ENCODE results near the gene LCOR. TPM values are rescaled to one million over a fixed set of nuclear protein-coding genes. Genes with fewer than 3 reads are reported as not detected.
A peak's percentile ranks its signal among the peaks of the same experiment; 100 is the strongest.

LCOR gene
- total RNA-seq, 2 donors from 2014 or later, result 36.9 to 43.3 TPM

DNA sequence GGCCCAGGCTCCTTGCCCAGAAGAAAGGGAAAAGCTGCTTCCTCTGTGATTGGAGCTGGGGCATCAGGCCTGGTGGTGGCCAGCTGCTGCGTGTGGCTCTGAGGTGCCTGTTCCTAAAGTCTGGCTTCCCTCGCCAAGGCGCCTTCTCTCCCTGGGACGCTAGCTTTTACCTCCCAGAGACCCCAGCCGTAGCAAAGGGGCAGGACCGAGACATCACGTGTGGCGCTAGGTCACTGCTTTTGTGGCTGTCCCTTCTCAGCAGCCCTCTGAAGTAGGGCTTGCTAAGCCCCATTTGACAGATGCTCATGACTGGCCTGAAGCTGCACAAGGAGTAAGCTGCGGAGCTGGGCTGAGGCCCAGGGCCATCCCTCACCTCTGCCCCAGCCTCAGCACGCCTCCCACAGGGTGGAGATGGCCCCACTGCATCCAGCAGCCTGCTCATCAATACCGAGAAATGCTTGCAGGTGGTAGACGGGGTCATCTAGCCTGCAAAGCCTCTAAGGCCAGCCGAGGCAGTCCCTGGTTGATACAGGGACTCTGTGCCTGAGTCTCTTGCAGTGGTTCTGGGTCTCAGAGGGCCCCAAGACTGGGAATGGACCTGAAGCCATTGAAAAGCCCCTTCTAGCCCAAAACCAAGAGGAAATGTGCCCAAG is 171.2 kb downstream of the LCOR start:
- no peaks in the 10 kb centered on the region for H3K27me3 ChIP-seq (ENCODE audit: control insufficient read depth, insufficient read depth, low read length, poor library complexity, severe bottlenecking)
- DNase-seq, result peak; percentile 38
- Mint-ChIP-seq H3K27me3 (ENCODE audit: insufficient read depth) (no peaks in the 10 kb centered on the region), H3K9me3 (peaks cover 12% of the 10 kb centered on the region), H3K27ac (no peak overlapping the region), H3K4me1 (no peaks in the 10 kb centered on the region), H3K36me3 (ENCODE audit: low read depth) (no peaks in the 10 kb centered on the region), H3K4me3 (no peak overlapping the region)
- no peak overlapping the region for H3K9ac ChIP-seq (ENCODE audit: extremely low read depth, low read length, poor library complexity, severe bottlenecking)
- H3K27ac ChIP-seq (ENCODE audit: low read depth, low read length), result no peak overlapping the region
- TF ChIP-seq, protein P1, sequence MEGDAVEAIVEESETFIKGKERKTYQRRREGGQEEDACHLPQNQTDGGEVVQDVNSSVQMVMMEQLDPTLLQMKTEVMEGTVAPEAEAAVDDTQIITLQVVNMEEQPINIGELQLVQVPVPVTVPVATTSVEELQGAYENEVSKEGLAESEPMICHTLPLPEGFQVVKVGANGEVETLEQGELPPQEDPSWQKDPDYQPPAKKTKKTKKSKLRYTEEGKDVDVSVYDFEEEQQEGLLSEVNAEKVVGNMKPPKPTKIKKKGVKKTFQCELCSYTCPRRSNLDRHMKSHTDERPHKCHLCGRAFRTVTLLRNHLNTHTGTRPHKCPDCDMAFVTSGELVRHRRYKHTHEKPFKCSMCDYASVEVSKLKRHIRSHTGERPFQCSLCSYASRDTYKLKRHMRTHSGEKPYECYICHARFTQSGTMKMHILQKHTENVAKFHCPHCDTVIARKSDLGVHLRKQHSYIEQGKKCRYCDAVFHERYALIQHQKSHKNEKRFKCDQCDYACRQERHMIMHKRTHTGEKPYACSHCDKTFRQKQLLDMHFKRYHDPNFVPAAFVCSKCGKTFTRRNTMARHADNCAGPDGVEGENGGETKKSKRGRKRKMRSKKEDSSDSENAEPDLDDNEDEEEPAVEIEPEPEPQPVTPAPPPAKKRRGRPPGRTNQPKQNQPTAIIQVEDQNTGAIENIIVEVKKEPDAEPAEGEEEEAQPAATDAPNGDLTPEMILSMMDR (conservative IDR thresholded peaks at IDR 0.05), result no peak
- H3K4me1 ChIP-seq (ENCODE audit: control insufficient read depth, insufficient read depth, low read length), result no peaks in the 10 kb centered on the region
- no peak overlapping the region for H3K4me3 ChIP-seq (ENCODE audit: low read length)
- no peaks in the 10 kb centered on the region for H3K36me3 ChIP-seq (ENCODE audit: control insufficient read depth, insufficient read depth, low read length)
- peaks cover 13% of the 10 kb centered on the region for H3K9me3 ChIP-seq (ENCODE audit: control insufficient read depth, low read length)
- WGBS, 2 experiments (ENCODE audit: insufficient coverage in 1 of 2, insufficient read length in 1 of 2), result 91 to 96% methylated on average over 8 to 13 of the region's 13 CpGs

DNA sequence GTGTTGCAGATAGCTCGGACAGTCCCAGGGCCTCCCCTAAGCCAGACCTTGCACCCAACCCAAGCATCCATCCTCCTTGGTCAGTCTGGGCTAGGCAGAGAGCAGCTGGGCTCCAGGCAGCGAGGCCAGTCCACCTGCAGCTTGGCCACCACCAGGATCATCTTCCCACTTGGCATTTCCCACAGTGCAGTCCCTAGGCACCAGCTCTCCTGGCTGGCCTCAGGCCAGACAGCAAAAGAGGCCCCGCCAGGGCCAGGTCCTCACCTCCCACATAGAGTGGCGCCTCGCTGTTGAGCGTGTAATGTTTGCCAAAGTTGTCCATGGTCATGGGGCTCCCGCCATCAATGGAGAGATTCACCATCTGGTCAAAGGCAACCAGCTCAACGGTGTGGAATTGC is 171.7 kb downstream of the LCOR start:
- WGBS, 2 experiments (ENCODE audit: insufficient coverage in 1 of 2, insufficient read length in 1 of 2), result 95 to 96% methylated on average over 7 to 8 of the region's 8 CpGs

DNA sequence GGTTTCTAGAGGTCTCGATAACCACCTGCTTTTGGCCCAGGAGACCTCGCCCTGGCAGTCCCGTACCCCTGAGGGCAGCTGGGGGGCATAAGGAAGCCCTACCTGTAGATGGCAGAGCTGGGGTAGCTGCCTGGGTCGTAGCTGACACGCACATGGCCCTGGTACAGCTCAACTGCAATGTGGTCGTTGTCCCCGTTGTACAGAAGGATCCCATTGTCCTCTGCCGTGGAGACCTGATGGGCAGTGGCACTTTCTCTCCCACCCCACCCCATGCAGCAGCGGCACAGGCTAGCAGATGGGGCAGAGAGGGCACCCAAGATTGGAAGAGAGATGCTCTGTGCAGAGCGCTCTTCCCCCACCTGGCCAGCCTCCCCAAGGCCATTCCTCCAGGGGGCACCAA is 172.5 kb downstream of the LCOR start:
- TF ChIP-seq, protein P1 (conservative IDR thresholded peaks at IDR 0.05), result no peak
- WGBS, 2 experiments (ENCODE audit: insufficient coverage in 1 of 2, insufficient read length in 1 of 2), result 90 to 94% methylated on average over 7 to 10 of the region's 10 CpGs
- no peaks in the 10 kb centered on the region for H3K27me3 ChIP-seq (ENCODE audit: control insufficient read depth, insufficient read depth, low read length, poor library complexity, severe bottlenecking)
- no peak overlapping the region for H3K4me3 ChIP-seq (ENCODE audit: low read length)
- peaks cover 12% of the 10 kb centered on the region for H3K9me3 Mint-ChIP-seq
- peaks cover 15% of the 10 kb centered on the region for H3K9me3 ChIP-seq (ENCODE audit: control insufficient read depth, low read length)
- H3K27ac Mint-ChIP-seq, result no peak overlapping the region
- no peaks in the 10 kb centered on the region for H3K36me3 Mint-ChIP-seq (ENCODE audit: low read depth)
- no peaks in the 10 kb centered on the region for H3K4me1 ChIP-seq (ENCODE audit: control insufficient read depth, insufficient read depth, low read length)
- H3K4me1 Mint-ChIP-seq, result no peaks in the 10 kb centered on the region
- H3K9ac ChIP-seq (ENCODE audit: extremely low read depth, low read length, poor library complexity, severe bottlenecking), result no peak overlapping the region
- no peak overlapping the region for H3K27ac ChIP-seq (ENCODE audit: low read depth, low read length)
- no peaks in the 10 kb centered on the region for H3K36me3 ChIP-seq (ENCODE audit: control insufficient read depth, insufficient read depth, low read length)
- no peak overlapping the region for H3K4me3 Mint-ChIP-seq
- H3K27me3 Mint-ChIP-seq (ENCODE audit: insufficient read depth), result no peaks in the 10 kb centered on the region
- DNase-seq, result peak; percentile 34

More for the DNA sequence above, 171.7 kb downstream of the LCOR start:
- H3K4me1 Mint-ChIP-seq, result no peaks in the 10 kb centered on the region
- no peaks in the 10 kb centered on the region for H3K27me3 Mint-ChIP-seq (ENCODE audit: insufficient read depth)
- no peak overlapping the region for H3K27ac Mint-ChIP-seq
- Histone ChIP-seq H3K27me3 (ENCODE audit: control insufficient read depth, insufficient read depth, low read length, poor library complexity, severe bottlenecking) (no peaks in the 10 kb centered on the region), H3K9me3 (ENCODE audit: control insufficient read depth, low read length) (peaks cover 15% of the 10 kb centered on the region), H3K4me3 (ENCODE audit: low read length) (no peak overlapping the region), H3K9ac (ENCODE audit: extremely low read depth, low read length, poor library complexity, severe bottlenecking) (no peak overlapping the region), H3K36me3 (ENCODE audit: control insufficient read depth, insufficient read depth, low read length) (no peaks in the 10 kb centered on the region), H3K27ac (ENCODE audit: low read depth, low read length) (no peak overlapping the region), H3K4me1 (ENCODE audit: control insufficient read depth, insufficient read depth, low read length) (no peaks in the 10 kb centered on the region)
- H3K9me3 Mint-ChIP-seq, result peaks cover 12% of the 10 kb centered on the region
- TF ChIP-seq, protein P1 (conservative IDR thresholded peaks at IDR 0.05), result no peak
- no peaks in the 10 kb centered on the region for H3K36me3 Mint-ChIP-seq (ENCODE audit: low read depth)
- DNase-seq, result peak; percentile 35
- no peak overlapping the region for H3K4me3 Mint-ChIP-seq

Measured in endodermal cell (in vitro differentiated cells).